ENCODE measurements around the gene PTAFR.
"Not testable (repeated sequence)": the region's sequence is repeated elsewhere in the genome, so short reads cannot be mapped to it uniquely, and the experiment has no call there.

Gene PTAFR

GRCh38 chr1:28145728-28146127 lies 30.8 kb downstream of the PTAFR start:
- no peak for DNase-seq
- peaks cover 0 to 3% (median 0%) of the 10 kb centered on the region in 3 donors for H3K36me3 ChIP-seq
- intact Hi-C loops (cut with DNase I; ENCODE audit: low total_unique reads) = no loop called here
- H3K4me1 ChIP-seq = no peaks in the 10 kb centered on the region
- TF ChIP-seq CTCF (IDR thresholded peaks at IDR 0.05) = no peak
- H3K9me3 ChIP-seq = no peaks in the 10 kb centered on the region
- H3K4me3 ChIP-seq = no peak overlapping the region
- H3K27ac ChIP-seq = no peak overlapping the region
- H3K27me3 ChIP-seq = peaks cover 0 to 15% of the 10 kb centered on the region in 2 donors

GRCh38 chr1:28144203-28145135 lies 32.0 kb downstream of the PTAFR start:
- no peak for DNase-seq
- no peaks in the 10 kb centered on the region for H3K9me3 ChIP-seq
- no peak overlapping the region for H3K27ac ChIP-seq
- H3K36me3 ChIP-seq = no peaks in the 10 kb centered on the region
- no peak for TF ChIP-seq CTCF (IDR thresholded peaks at IDR 0.05)
- intact Hi-C loops (cut with DNase I; ENCODE audit: low total_unique reads) = no loop called here
- no peak overlapping the region for H3K4me3 ChIP-seq
- H3K4me1 ChIP-seq = no peaks in the 10 kb centered on the region
- peaks cover 0 to 15% of the 10 kb centered on the region in 2 donors for H3K27me3 ChIP-seq

- Histone ChIP-seq H3K27me3 (peaks cover 0 to 15% of the 10 kb centered on the region in 2 donors), H3K4me3 (no peak overlapping the region), H3K4me1 (no peaks in the 10 kb centered on the region), H3K9me3 (no peaks in the 10 kb centered on the region), H3K36me3 (no peaks in the 10 kb centered on the region), H3K27ac (no peak overlapping the region)
- no peak for DNase-seq
- TF ChIP-seq CTCF (IDR thresholded peaks at IDR 0.05) = no peak
- intact Hi-C loops (cut with DNase I; ENCODE audit: low total_unique reads) = no loop called here
These were observed 32.8 kb downstream of the PTAFR start for GRCh38 chr1:28143496-28144202.

- no peaks in the 10 kb centered on the region for H3K4me1 ChIP-seq
- H3K36me3 ChIP-seq = no peaks in the 10 kb centered on the region
- no peaks in the 10 kb centered on the region for H3K9me3 ChIP-seq
- no peak overlapping the region for H3K4me3 ChIP-seq
- no peak for DNase-seq
- no peak for TF ChIP-seq CTCF (IDR thresholded peaks at IDR 0.05)
- H3K27me3 ChIP-seq = peaks cover 0 to 8% of the 10 kb centered on the region in 2 donors
- no peak overlapping the region for H3K27ac ChIP-seq
- intact Hi-C loops (cut with DNase I; ENCODE audit: low total_unique reads) = no loop called here
These were observed 34.8 kb downstream of the PTAFR start for GRCh38 chr1:28141685-28142084.

GRCh38 chr1:28139866-28140265 lies 36.6 kb downstream of the PTAFR start:
- H3K4me1 ChIP-seq; H3K27ac ChIP-seq; H3K27me3 ChIP-seq; intact Hi-C loops (cut with DNase I; ENCODE audit: low total_unique reads); DNase-seq; H3K4me3 ChIP-seq; H3K9me3 ChIP-seq; H3K36me3 ChIP-seq: not testable (repeated sequence)
